NCI-H748 (cell line): ENCODE measurements around the gene TMEM101.
A peak's percentile ranks its signal among the peaks of the same experiment; 100 is the strongest.
"Not testable (repeated sequence)": the region's sequence is repeated elsewhere in the genome, so short reads cannot be mapped to it uniquely, and the experiment has no call there.

Experiments
- DNase-seq: peaks from one replicate; lab custom pipeline; 2025; ENCODE audit not compliant: unreplicated experiment; lab: John Stamatoyannopoulos, UW

TMEM101 gene

GRCh38 chr17:44014437-44015172 is at the start of gene TMEM101:
Gene TMEM101, minus strand, starts transcription at chr17:44014963. Its CDS starts 11 bp downstream, at chr17:44014952.
- DNase-seq = peak; percentile 93

- no peak for DNase-seq
These were observed 49.2 kb upstream of the TMEM101 start for GRCh38 chr17:44063704-44064639.

GRCh38 chr17:44062871-44063270 is 48.1 kb upstream of the TMEM101 start:
- DNase-seq = no peak

- DNase-seq = no peak
These were observed 46.7 kb upstream of the TMEM101 start for GRCh38 chr17:44061446-44061845.

GRCh38 chr17:44059101-44059892 is 44.5 kb upstream of the TMEM101 start:
- DNase-seq = no peak

GRCh38 chr17:44053125-44053872 is 38.5 kb upstream of the TMEM101 start:
- no peak for DNase-seq

- no peak for DNase-seq
These were observed 34.7 kb upstream of the TMEM101 start for GRCh38 chr17:44049294-44050060.

- DNase-seq = not testable (repeated sequence)
These were observed 32.1 kb upstream of the TMEM101 start for GRCh38 chr17:44046893-44047292.

- DNase-seq = no peak
These were observed 30.7 kb upstream of the TMEM101 start for GRCh38 chr17:44045486-44045885.

GRCh38 chr17:44044071-44044470 is 29.3 kb upstream of the TMEM101 start:
- no peak for DNase-seq

- no peak for DNase-seq
These were observed 28.5 kb upstream of the TMEM101 start for GRCh38 chr17:44043272-44043696.

- DNase-seq = no peak
These were observed 25.3 kb upstream of the TMEM101 start for GRCh38 chr17:44039829-44040635.

GRCh38 chr17:44038604-44039011 is 23.8 kb upstream of the TMEM101 start:
- no peak for DNase-seq

- no peak for DNase-seq
These were observed 22.7 kb upstream of the TMEM101 start for GRCh38 chr17:44037471-44037870.

- not testable (repeated sequence) for DNase-seq
These were observed 19.9 kb upstream of the TMEM101 start for GRCh38 chr17:44034688-44035087.

- DNase-seq = no peak
These were observed 19.2 kb upstream of the TMEM101 start for GRCh38 chr17:44033861-44034408.

- no peak for DNase-seq
These were observed 15.7 kb upstream of the TMEM101 start for GRCh38 chr17:44030482-44030881.

- no peak for DNase-seq
These were observed 15.0 kb upstream of the TMEM101 start for GRCh38 chr17:44029736-44030135.

- no peak for DNase-seq
These were observed 10.1 kb upstream of the TMEM101 start for GRCh38 chr17:44024853-44025252.
